ENCODE measurements around the gene PIP5K1B. TPM values are rescaled to one million over a fixed set of nuclear protein-coding genes. Genes with fewer than 3 reads are reported as not detected.

Gene PIP5K1B
- total and polyA plus RNA-seq, 2 of the 13 experiments (the other 11 are each of a cell fraction or from before 2014, with no cell fraction given) = 15.8 to 17.5 TPM

GRCh38 chr9:68779558-68780379, 74.7 kb downstream of the PIP5K1B start (continued):
- peak; percentile 17; the same call in 1 of the 2 replicates for TF ChIP-seq ZNF281 (CRISPR knock-in tag; IDR thresholded peaks at IDR 0.05; ENCODE audit: borderline replicate concordance)
- TF ChIP-seq RNF219 (CRISPR knock-in tag; IDR thresholded peaks at IDR 0.05) = 0 out of 2 replicates have a peak, but pooled peaks have one; percentile 66
- TF ChIP-seq SMAD9 (CRISPR knock-in tag; IDR thresholded peaks at IDR 0.05) = no peak
- peak; percentile 37; the same call in 1 of the 2 replicates for TF ChIP-seq NAIF1 (CRISPR knock-in tag; IDR thresholded peaks at IDR 0.05; ENCODE audit: borderline replicate concordance)
- peak; percentile 79 for TF ChIP-seq ZGPAT (CRISPR knock-in tag; IDR thresholded peaks at IDR 0.05)
- peak; percentile 57; the same call in 1 of the 2 replicates for TF ChIP-seq ZNF619 (CRISPR knock-in tag; IDR thresholded peaks at IDR 0.05)
- peak; percentile 47 for TF ChIP-seq ERF (CRISPR knock-in tag; IDR thresholded peaks at IDR 0.05)
- peak; percentile 80 for TF ChIP-seq SNAPC4 (CRISPR knock-in tag; IDR thresholded peaks at IDR 0.05)
- no peak for TF ChIP-seq NR2F6 (IDR thresholded peaks at IDR 0.05)
- TF ChIP-seq NR2F6 (CRISPR knock-in tag; IDR thresholded peaks at IDR 0.05) = no peak
- TF ChIP-seq GLI4 (CRISPR knock-in tag; IDR thresholded peaks at IDR 0.05; ENCODE audit: borderline replicate concordance) = 0 out of 2 replicates have a peak, but pooled peaks have one; percentile 18
- TF ChIP-seq HOXA5 (CRISPR knock-in tag; IDR thresholded peaks at IDR 0.05) = peak; percentile 76; the same call in 1 of the 2 replicates
- no peak for TF ChIP-seq IRF1 (CRISPR knock-in tag; IDR thresholded peaks at IDR 0.05; ENCODE audit: low read depth)
